ENCODE data around the gene SIRT2.
"Not testable (repeated sequence)": the region's sequence is repeated elsewhere in the genome, so short reads cannot be mapped to it uniquely, and the experiment has no call there.

Gene SIRT2

DNA sequence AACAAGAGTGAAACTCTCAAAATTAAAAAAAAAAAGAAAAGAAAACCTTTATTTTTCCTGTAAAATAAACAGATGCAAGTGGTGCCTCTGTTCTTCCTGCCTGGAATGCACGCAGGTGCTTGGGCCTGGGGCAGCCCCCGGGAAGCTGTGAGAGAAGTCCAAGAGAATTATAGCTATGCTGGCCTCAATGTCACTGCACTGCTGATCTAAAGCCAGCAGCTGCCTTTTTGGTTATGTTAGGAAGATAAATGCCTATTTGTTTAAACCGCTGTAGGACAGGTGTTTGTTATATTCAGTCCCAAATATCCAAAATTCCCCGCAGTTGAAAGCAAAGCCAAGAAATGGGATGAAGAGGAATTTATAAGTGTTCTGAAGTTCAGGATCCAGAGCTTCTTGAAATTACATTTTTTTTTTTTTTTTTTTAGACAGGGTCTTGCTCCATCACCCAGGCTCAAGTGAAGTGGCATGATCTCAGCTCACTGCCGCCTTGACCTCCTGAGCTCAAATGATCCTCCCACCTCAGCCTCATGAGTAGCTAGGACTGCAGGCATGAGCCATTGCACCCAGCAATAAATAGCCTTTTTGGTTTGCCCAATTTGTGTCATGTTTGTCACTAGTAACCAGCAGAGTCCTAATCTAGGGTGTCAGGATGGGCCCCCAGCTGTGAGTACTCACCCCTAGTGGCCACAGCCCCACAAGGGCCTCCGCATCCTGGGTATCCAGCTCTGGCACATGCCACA lies 23.6 kb downstream of the SIRT2 start:
- no peak overlapping the region for H3K4me3 ChIP-seq (ENCODE audit: low read depth, low read length)
- DNase-seq (ENCODE audit: low read depth), result no peak
- TF ChIP-seq, protein P1, sequence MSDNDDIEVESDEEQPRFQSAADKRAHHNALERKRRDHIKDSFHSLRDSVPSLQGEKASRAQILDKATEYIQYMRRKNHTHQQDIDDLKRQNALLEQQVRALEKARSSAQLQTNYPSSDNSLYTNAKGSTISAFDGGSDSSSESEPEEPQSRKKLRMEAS (IDR thresholded peaks at IDR 0.05; ENCODE audit: low read depth, low read length), result no peak
- TF ChIP-seq POLR2A (IDR thresholded peaks at IDR 0.05; ENCODE audit: extremely low read depth, insufficient read length), result no peak
- TF ChIP-seq, protein P2, sequence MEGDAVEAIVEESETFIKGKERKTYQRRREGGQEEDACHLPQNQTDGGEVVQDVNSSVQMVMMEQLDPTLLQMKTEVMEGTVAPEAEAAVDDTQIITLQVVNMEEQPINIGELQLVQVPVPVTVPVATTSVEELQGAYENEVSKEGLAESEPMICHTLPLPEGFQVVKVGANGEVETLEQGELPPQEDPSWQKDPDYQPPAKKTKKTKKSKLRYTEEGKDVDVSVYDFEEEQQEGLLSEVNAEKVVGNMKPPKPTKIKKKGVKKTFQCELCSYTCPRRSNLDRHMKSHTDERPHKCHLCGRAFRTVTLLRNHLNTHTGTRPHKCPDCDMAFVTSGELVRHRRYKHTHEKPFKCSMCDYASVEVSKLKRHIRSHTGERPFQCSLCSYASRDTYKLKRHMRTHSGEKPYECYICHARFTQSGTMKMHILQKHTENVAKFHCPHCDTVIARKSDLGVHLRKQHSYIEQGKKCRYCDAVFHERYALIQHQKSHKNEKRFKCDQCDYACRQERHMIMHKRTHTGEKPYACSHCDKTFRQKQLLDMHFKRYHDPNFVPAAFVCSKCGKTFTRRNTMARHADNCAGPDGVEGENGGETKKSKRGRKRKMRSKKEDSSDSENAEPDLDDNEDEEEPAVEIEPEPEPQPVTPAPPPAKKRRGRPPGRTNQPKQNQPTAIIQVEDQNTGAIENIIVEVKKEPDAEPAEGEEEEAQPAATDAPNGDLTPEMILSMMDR (IDR thresholded peaks at IDR 0.05; ENCODE audit: low read depth, low read length), result no peak
- no peak for TF ChIP-seq MYC (IDR thresholded peaks at IDR 0.05; ENCODE audit: low read depth, low read length)

- DNase-seq (ENCODE audit: low read depth); H3K4me3 ChIP-seq (ENCODE audit: low read depth, low read length): not testable (repeated sequence)
Observed at GRCh38 chr19:38873400-38873799, 26.0 kb downstream of the SIRT2 start.

DNA sequence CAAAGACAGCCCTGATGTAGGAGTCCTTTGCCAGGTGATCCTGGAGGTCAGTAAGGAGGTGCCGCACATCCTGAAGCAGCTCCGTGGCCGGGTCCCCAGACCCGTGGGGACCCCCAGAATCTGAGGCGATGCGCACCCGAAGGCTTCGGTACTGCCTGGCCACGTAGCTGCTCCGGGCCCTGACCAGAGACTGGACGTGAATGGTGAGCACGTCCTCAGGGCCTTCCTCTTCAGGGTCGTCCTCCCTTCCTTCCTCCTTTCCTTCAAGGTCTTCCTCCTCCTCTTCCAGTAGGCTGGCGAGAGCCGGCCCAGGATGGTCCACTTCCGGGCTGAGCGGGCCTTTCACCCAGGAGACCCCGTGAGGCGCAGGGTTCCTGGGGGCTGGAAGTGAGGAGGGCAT lies 28.8 kb downstream of the SIRT2 start:
- no peak for DNase-seq (ENCODE audit: low read depth)
- no peak for TF ChIP-seq MYC (IDR thresholded peaks at IDR 0.05; ENCODE audit: low read depth, low read length)
- TF ChIP-seq, protein P2 (IDR thresholded peaks at IDR 0.05; ENCODE audit: low read depth, low read length), result no peak
- TF ChIP-seq, protein P1 (IDR thresholded peaks at IDR 0.05; ENCODE audit: low read depth, low read length), result no peak
- no peak for TF ChIP-seq POLR2A (IDR thresholded peaks at IDR 0.05; ENCODE audit: extremely low read depth, insufficient read length)
- H3K4me3 ChIP-seq (ENCODE audit: low read depth, low read length), result no peak overlapping the region

DNA sequence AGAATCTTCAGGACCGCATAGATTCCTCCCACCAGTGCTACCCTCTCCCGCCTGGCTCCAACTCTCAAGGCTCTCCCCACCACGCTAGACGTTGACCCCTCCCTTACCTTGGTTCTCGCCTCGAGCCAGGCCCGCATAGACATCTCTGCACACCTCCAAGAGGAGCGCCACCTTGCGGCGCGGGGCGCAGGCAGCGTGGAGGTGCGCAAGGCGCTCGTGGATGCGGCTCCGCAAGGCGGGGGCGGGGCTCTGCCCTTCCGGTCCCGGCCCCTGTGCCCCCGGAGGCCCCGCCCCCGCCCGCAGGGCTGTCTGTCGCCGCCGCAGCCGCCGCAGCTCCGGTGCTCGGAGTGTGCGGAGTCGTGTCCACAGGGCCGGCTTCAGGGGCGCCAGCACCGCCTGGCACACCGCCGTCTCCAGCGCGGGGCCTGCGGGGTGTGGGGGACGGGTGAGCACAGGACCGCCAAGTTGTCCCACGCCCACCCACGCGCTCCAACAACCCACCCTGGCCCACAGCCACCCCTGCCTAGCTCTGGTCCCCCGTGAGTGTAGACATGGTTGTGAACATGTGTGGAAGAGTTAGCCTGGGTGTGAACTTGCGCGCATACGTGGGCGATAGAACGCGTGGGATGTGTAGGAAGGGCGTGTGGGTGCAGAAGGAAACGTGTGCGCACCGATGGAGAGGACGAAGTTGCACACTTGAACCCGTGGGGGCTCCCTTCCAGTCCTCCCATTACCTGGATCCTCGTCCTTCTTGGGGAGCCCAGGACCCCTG lies 29.4 kb downstream of the SIRT2 start:
- DNase-seq (ENCODE audit: low read depth), result peak; percentile 66
- TF ChIP-seq, protein P1 (IDR thresholded peaks at IDR 0.05; ENCODE audit: low read depth, low read length), result no peak
- TF ChIP-seq, protein P2 (IDR thresholded peaks at IDR 0.05; ENCODE audit: low read depth, low read length), result peak; percentile 36
- H3K4me3 ChIP-seq (ENCODE audit: low read depth, low read length), result peak overlapping the region; percentile 28

DNA sequence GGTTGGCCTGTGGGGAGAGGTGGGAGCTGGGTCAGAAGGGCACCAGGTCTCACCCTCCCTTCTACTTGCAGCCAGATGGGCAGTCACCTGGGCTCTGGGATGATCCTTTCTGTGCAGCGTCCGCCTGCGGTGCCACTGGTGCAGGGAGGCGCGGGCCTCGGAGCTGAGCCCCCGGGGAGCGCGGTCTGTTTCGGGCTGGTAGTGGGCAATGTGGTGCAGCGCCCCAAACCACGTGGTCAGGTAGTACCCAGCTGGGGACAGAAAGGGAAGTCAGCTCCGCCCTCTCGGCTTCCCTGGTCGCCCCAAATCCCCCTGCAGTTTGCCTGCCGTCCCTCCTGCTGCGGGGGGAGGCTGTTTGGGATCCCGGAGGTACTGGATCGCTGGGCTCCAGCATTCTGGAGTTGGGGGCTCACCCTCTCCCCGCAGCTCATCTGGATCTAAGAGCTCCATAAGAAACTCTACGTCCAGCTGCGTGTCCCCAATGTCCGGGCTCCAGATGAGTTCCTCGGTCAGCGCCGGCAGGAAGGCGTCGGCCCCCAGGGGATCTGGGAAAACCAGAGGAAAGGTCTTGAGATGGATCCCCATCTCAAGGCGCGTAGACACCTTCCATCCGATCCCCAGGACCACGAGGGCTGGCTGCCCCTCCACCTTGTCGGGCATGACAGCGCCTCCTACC lies 30.1 kb downstream of the SIRT2 start:
- peak; percentile 52 for DNase-seq (ENCODE audit: low read depth)

GRCh38 chr19:38868551-38868950 lies 30.9 kb downstream of the SIRT2 start:
- TF ChIP-seq POLR2A (IDR thresholded peaks at IDR 0.05; ENCODE audit: extremely low read depth, insufficient read length), result no peak
- TF ChIP-seq, protein P1 (IDR thresholded peaks at IDR 0.05; ENCODE audit: low read depth, low read length), result no peak
- no peak for TF ChIP-seq MYC (IDR thresholded peaks at IDR 0.05; ENCODE audit: low read depth, low read length)
- H3K4me3 ChIP-seq (ENCODE audit: low read depth, low read length), result no peak overlapping the region
- no peak for DNase-seq (ENCODE audit: low read depth)

More for the DNA sequence above, 30.1 kb downstream of the SIRT2 start:
- H3K4me3 ChIP-seq (ENCODE audit: low read depth, low read length), result peak overlapping the region; percentile 28
- no peak for TF ChIP-seq POLR2A (IDR thresholded peaks at IDR 0.05; ENCODE audit: extremely low read depth, insufficient read length)

DNA sequence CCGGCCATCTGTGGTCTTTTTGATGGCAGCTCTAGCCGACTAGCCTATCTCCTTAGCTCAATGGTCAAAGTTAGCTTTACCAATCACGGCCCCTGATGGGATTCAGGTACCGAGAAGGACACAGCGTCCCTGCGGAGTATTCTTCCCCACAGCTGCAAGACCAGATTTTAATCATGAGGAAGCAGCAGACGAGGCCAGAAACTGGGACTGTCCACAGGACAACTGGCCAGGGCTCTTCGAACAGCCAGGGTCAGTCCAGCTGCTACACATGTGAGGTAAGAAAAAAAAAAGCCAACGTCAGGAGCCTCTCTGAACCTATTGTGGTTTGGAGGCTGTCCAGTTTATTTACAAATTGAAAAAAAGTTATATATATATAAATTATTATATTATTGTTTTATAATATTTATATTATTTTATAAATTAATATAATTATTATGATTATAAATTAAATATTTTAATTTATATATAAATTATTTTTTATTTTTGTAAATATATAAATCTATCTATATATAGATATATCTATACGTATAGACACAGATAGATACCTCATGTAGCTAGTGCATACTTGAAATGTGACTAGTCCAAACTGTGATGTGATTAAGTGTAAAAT lies 32.1 kb downstream of the SIRT2 start:
- no peak overlapping the region for H3K4me3 ChIP-seq (ENCODE audit: low read depth, low read length)
- TF ChIP-seq, protein P1 (IDR thresholded peaks at IDR 0.05; ENCODE audit: low read depth, low read length), result no peak
- TF ChIP-seq POLR2A (IDR thresholded peaks at IDR 0.05; ENCODE audit: extremely low read depth, insufficient read length) (no peak), MYC (IDR thresholded peaks at IDR 0.05; ENCODE audit: low read depth, low read length) (no peak)
- TF ChIP-seq, protein P2 (IDR thresholded peaks at IDR 0.05; ENCODE audit: low read depth, low read length), result no peak
- no peak for DNase-seq (ENCODE audit: low read depth)

Data from NB4 (cell line).